Measurements from ENCODE around the gene AKR1A1.
"Not testable (repeated sequence)": the region's sequence is repeated elsewhere in the genome, so short reads cannot be mapped to it uniquely, and the experiment has no call there.

AKR1A1 gene

GRCh38 chr1:45573231-45573804, 22.7 kb downstream of the AKR1A1 start:
- DNase-seq, result no peak

GRCh38 chr1:45574105-45574626, 23.5 kb downstream of the AKR1A1 start:
- no peak for DNase-seq

GRCh38 chr1:45583264-45583665, 32.6 kb downstream of the AKR1A1 start:
- peak; percentile 89 for DNase-seq

DNA sequence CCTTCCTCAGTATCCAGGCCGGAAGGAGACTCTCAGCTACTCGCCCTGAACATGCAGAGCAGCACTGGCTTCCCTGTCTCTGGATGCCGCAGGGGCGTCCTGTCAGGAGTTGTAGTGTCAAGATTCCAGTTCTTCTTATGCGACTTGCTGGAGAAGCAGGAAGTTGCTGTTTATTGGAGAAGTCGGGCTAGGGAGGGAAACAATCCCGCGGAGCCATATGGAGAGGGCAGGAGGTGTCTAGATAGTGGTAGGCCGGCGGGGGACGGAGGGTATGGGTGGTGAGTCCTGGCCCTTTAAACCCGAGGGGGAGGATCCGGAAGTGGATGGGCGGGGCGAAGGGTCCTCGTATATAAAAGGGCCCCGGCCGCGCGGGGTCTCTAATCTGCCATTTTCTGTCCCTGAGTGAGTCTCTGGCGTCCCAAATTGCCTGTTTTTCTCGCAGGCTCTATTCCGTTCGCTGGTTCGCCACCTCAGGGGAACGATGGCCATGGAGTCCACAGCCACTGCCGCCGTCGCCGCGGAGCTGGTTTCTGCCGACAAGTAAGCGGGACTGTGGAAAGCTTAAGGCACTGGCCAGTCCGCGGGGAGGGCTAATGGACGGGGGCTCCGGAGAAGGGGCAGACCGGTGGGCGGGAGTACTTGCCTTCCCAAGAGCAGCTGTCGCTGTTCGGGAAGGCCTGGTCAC, 33.2 kb downstream of the AKR1A1 start, which contains the start of gene NASP:
Gene NASP (plus strand): TSS at position 376 of the 685 bp plus-strand sequence. CDS start 106 bp downstream, at position 482.
- DNase-seq, result peak; percentile 80

DNA sequence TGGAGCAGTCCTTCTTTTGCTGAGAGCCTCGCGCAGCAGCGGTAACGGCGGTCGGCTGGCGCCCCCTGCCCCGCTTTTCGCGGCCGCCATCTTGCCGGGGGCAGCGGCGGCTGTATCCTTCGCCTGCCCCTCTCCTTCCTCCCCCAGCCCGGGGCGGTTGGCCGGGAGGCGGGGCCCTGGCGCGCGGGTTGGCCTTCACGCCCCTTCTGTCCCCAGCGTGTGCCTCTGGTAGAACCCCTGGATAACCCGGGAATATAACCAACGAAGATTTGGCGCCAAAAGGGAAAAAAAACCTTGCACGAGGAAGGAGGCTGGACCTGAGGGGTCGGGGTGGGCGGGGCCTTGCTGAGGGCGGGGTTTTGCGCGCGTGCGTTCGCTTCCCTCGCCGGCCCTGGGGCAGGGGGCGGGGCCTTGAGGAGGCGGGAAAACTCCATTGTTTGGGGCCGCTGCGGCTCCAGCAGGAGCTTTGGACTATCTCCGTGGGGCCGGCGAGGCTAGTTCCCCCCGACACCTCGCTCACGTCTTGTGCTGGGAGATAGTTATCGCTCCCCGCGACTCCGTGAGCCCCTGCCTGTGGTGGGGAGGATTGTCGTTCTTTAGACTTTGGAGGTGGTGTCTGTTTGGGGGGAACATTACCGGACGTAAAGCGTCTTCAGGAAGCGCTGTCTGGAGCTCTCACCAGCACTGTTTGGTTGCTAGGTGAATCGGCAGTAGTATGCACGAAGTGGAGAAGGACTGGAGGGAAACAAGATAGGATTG, 33.9 kb downstream of the AKR1A1 start:
- DNase-seq, result peak; percentile 84

GRCh38 chr1:45585110-45585426, 34.4 kb downstream of the AKR1A1 start:
- DNase-seq, result no peak

- DNase-seq, result no peak
These were observed 35.0 kb downstream of the AKR1A1 start for GRCh38 chr1:45585496-45586075.

DNA sequence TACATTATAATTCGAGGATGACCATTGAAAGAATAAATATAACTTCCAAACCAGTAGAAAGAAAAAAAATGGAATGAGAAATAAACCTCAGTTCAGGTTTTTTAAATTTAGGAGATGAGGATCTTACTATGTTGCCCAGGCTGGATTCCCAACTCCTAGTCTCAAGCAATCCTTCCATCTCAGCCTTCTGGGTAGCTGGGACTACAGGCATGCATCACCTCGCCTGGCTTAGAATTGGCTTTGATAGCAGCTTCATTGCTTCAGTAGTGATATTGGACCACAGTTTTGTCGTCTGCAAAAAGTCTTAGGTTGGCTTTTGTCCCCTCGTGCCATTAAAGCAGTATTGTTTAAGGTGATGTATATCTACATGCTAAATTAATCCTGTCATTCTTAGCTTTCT, 36.1 kb downstream of the AKR1A1 start:
- no peak for DNase-seq

- no peak for DNase-seq
These were observed 39.2 kb downstream of the AKR1A1 start for GRCh38 chr1:45589861-45590260.

DNA sequence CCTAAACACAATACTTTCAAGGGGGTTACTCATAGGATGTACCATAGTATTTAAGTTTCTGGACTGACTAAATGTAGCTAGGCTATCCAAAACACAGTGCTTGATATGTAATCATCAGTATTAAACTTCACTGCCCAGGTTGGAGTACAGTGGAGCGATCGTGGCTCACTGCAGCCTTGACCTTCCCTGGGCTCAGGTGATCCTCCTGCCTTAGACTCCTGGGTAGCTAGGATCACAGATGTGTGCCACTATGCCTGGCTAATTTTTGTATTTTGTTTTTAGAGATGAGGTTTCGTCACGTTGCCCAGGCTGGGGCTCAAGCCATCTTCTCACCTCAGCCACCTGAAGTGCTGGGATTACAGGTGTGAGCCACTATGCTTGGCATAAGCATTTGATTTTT, 43.8 kb downstream of the AKR1A1 start:
- DNase-seq, result no peak

DNA sequence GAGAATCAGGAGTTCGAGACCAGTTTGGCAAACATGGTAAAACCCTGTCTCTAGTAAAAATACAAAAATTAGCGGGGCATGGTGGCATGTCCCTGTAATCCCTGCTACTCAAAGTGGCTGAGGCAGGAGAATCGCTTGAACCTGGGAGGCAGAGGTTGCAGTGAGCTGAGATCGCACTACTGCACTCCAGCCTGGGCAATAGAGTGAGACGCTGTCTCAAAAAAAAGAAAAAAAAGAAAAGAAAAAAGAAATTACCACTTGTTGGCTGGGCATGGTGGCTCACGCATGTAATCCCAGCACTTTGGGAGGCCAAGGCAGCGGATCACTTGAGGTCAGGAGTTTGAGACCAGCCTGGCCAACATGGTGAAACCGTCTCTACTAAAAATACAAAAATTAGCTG, 46.1 kb downstream of the AKR1A1 start:
- not testable (repeated sequence) for DNase-seq

DNA sequence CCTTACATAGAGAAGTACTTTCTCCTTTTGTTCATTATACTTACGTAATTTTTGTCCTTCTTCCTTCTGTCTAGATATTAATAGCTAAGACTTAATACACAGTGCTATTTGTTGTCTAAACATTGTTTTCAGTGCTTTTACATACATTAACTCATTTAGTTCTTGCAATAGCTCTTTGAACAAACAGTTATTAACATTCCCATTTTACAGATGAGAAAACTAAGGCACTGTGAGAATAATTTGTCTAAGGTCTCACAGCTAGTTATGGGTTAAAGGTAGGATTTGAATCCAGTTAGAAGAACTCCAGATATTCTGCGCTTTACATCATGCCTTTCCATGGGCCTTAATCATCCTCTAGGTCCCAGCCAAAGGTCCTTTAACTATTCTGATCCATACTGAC, 53.6 kb downstream of the AKR1A1 start:
- no peak for DNase-seq

DNA sequence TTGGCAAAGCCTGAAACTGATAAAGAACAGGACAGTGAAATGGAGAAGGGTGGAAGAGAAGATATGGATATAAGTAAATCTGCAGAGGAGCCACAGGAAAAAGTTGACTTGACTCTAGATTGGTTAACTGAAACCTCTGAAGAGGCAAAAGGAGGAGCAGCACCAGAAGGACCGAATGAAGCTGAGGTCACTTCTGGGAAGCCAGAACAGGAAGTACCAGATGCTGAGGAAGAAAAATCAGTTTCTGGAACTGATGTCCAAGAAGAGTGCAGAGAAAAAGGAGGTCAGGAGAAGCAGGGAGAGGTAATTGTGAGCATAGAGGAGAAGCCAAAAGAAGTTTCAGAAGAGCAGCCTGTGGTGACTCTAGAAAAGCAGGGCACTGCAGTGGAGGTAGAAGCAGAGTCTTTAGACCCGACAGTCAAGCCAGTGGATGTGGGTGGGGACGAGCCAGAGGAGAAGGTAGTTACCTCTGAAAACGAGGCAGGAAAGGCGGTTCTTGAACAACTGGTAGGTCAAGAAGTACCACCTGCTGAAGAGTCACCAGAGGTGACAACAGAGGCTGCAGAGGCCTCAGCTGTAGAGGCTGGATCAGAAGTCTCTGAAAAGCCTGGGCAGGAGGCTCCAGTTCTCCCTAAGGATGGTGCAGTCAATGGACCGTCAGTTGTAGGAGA, 56.9 kb downstream of the AKR1A1 start:
- DNase-seq, result no peak

GRCh38 chr1:45608175-45609156, 57.8 kb downstream of the AKR1A1 start:
- no peak for DNase-seq

DNA sequence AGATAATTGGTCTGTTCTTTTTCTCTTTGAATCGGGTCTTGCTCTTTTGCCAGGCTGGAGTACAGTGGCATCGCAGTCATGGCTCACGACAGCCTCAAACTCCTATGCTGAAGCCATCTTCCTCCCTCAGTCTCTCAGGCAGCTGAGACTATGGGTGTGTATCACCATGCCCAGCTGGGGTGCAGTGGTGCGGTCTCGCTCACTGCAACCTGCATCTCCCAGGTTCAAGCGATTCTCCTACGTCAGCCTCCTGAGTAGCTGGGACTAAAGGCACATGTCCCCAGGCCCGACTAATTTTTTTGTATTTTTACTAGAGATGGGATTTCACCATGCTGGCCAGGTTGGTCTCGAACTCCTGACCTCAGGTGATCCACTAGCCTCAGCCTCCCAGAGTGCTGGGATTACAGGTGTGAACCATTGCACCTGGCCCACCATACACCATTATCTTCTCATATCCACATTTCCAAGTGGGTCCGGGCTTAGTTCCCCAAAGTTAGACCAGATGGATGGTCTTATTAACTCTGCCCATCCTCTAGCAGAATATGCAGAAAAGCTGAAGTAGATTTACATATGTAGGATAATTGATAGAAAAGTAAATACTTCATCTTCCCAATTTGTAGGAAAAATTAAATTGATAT, 60.1 kb downstream of the AKR1A1 start:
- DNase-seq, result no peak

DNA sequence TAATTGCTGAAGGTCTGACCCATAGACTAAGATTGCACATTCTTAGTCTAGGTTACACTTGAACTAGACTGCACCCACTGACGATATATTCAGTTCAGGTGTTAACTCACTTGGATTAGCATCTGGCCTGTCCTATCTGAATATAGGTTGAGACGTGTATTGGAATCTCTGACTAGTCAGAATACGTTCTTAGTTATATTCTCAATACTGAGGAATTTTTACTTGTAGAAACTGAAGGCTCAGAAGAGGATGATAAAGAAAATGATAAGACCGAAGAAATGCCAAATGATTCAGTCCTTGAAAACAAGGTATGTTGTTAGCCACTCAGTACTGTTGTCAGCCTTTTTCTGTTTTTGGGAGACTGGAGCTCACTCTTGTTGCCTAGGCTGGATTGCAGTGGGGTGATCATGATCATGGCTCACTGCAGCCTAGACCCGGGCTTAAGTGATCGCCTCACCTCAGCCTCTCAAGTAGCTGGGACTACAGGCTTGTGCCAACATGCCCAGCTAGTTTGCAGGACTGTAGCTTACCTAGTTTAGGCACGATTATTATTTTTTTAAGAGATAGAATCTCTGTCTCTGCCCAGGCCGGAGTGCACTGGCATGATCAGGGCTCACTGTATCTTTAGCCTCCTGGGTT, 62.4 kb downstream of the AKR1A1 start:
- DNase-seq, result no peak

DNA sequence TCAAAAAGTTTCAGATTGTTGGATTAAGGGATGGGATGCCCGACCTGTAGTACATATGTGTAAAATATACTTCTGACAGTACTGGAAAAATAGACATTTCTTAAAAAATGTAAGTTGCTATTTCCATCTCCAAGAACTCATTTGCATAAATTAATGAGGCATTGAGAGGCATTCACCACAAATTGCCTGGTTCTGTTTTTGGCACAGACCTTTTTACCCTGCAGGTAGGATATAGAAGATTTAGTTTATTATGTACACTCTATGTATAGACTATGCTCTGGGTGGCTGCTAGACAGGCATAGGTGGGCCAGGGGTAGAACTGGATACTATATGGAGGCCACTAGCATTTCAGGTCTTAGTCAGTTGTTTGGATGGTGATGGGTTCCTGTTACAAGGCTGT, 65.3 kb downstream of the AKR1A1 start:
- no peak for DNase-seq

DNA sequence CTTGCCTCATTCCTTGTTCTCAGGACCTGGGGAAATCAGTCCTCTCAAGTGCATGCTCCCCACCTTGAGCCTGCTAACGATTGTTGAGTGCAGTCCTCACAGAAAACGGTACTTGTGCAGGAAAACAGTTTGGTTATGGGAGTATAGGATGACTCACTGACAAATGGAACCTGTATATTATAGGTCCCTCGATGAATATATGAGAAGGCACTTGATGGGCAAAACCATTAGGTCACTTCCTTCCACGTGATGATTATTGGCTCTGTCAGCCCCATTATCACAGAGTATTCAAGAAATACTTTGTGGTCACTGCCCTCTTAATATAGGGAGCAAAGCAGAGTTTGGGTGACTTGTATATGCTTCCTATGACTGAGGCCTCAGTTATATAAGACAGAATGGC, 67.0 kb downstream of the AKR1A1 start:
- DNase-seq, result no peak

GRCh38 chr1:45619149-45619921, 68.7 kb downstream of the AKR1A1 start:
- DNase-seq, result no peak
